Memory B cell (primary cell): ENCODE results near the gene CRTC3.

Experiments used
- ATAC-seq: fragments of 150-1000 bp; cut with Tn5 transposase; 2 replicates; pipeline ENCODE4 v1.10.0; 2021; ENCODE audit warnings: low read depth, mild to moderate bottlenecking, moderate library complexity
- DNase-seq, 2 donors: peaks; one replicate each; pipeline ENCODE4 v3.0.0; 2022; ENCODE audit warnings: low spot score in 2 of 2
- H3K27ac Mint-ChIP-seq: one replicate; pipeline ENCODE4 v1.8.0; 2022; ENCODE audit warnings: mild to moderate bottlenecking, moderate library complexity, mixed read lengths
- H3K27me3 Mint-ChIP-seq: one replicate; pipeline ENCODE4 v1.8.0; 2022; ENCODE audit warnings: mixed read lengths
- H3K36me3 Mint-ChIP-seq: one replicate; pipeline ENCODE4 v1.8.0; 2022; ENCODE audit warnings: mild to moderate bottlenecking, mixed read lengths
- H3K4me1 Mint-ChIP-seq: one replicate; pipeline ENCODE4 v1.8.0; 2022; ENCODE audit warnings: mixed read lengths
- H3K4me3 Mint-ChIP-seq: one replicate; pipeline ENCODE4 v1.8.0; 2022; ENCODE audit warnings: mild to moderate bottlenecking, moderate library complexity, mixed read lengths
- H3K9me3 Mint-ChIP-seq: one replicate; pipeline ENCODE4 v1.8.0; 2022; ENCODE audit warnings: mixed read lengths

The CRTC3 gene

GRCh38 chr15:90581771-90582352 lies 52.1 kb downstream of the CRTC3 start:
- DNase-seq (no peak), ATAC-seq (peak; percentile 58)
- Mint-ChIP-seq H3K4me1 (peaks cover 22% of the 10 kb centered on the region), H3K36me3 (peaks cover 6% of the 10 kb centered on the region), H3K4me3 (peak overlapping the region; percentile 16), H3K27ac (peak overlapping the region; percentile 80), H3K27me3 (no peaks in the 10 kb centered on the region), H3K9me3 (no peaks in the 10 kb centered on the region)

- H3K27ac Mint-ChIP-seq = no peak overlapping the region
- no peak for ATAC-seq
- H3K4me1 Mint-ChIP-seq = peaks cover 25% of the 10 kb centered on the region
- no peaks in the 10 kb centered on the region for H3K9me3 Mint-ChIP-seq
- H3K27me3 Mint-ChIP-seq = no peaks in the 10 kb centered on the region
- DNase-seq = no peak
- H3K4me3 Mint-ChIP-seq = no peak overlapping the region
- H3K36me3 Mint-ChIP-seq = peaks cover 4% of the 10 kb centered on the region
These were observed 52.8 kb downstream of the CRTC3 start for GRCh38 chr15:90582553-90582952.

GRCh38 chr15:90583471-90584252 lies 53.9 kb downstream of the CRTC3 start:
- Mint-ChIP-seq H3K4me3 (no peak overlapping the region), H3K27me3 (no peaks in the 10 kb centered on the region), H3K27ac (peak overlapping the region; percentile 64), H3K36me3 (peaks cover 9% of the 10 kb centered on the region), H3K9me3 (no peaks in the 10 kb centered on the region), H3K4me1 (peaks cover 27% of the 10 kb centered on the region)
- ATAC-seq (no peak), DNase-seq (no peak)

GRCh38 chr15:90584841-90585240 lies 55.1 kb downstream of the CRTC3 start:
- H3K27ac Mint-ChIP-seq = no peak overlapping the region
- H3K4me1 Mint-ChIP-seq = peaks cover 28% of the 10 kb centered on the region
- DNase-seq (no peak), ATAC-seq (no peak)
- H3K36me3 Mint-ChIP-seq = peaks cover 10% of the 10 kb centered on the region
- no peak overlapping the region for H3K4me3 Mint-ChIP-seq
- H3K27me3 Mint-ChIP-seq = no peaks in the 10 kb centered on the region
- H3K9me3 Mint-ChIP-seq = no peaks in the 10 kb centered on the region

- H3K9me3 Mint-ChIP-seq = no peaks in the 10 kb centered on the region
- H3K36me3 Mint-ChIP-seq = peaks cover 13% of the 10 kb centered on the region
- peaks cover 32% of the 10 kb centered on the region for H3K4me1 Mint-ChIP-seq
- no peaks in the 10 kb centered on the region for H3K27me3 Mint-ChIP-seq
- no peak overlapping the region for H3K27ac Mint-ChIP-seq
- H3K4me3 Mint-ChIP-seq = no peak overlapping the region
- DNase-seq (no peak), ATAC-seq (no peak)
These were observed 56.1 kb downstream of the CRTC3 start for GRCh38 chr15:90585863-90586262.

GRCh38 chr15:90586948-90587347 lies 57.2 kb downstream of the CRTC3 start:
- no peak for DNase-seq
- Mint-ChIP-seq H3K9me3 (no peaks in the 10 kb centered on the region), H3K27ac (no peak overlapping the region), H3K27me3 (no peaks in the 10 kb centered on the region), H3K36me3 (peaks cover 13% of the 10 kb centered on the region), H3K4me3 (no peak overlapping the region), H3K4me1 (peaks cover 27% of the 10 kb centered on the region)
- ATAC-seq = no peak

- Mint-ChIP-seq H3K27me3 (no peaks in the 10 kb centered on the region), H3K4me3 (no peak overlapping the region), H3K27ac (no peak overlapping the region), H3K4me1 (peaks cover 23% of the 10 kb centered on the region), H3K9me3 (no peaks in the 10 kb centered on the region), H3K36me3 (peaks cover 10% of the 10 kb centered on the region)
- no peak for ATAC-seq
- no peak for DNase-seq
These were observed 58.7 kb downstream of the CRTC3 start for GRCh38 chr15:90588427-90588826.

GRCh38 chr15:90591524-90591923 lies 61.8 kb downstream of the CRTC3 start:
- H3K27me3 Mint-ChIP-seq = no peaks in the 10 kb centered on the region
- peaks cover 10% of the 10 kb centered on the region for H3K36me3 Mint-ChIP-seq
- H3K4me3 Mint-ChIP-seq = no peak overlapping the region
- ATAC-seq (no peak), DNase-seq (no peak)
- no peaks in the 10 kb centered on the region for H3K9me3 Mint-ChIP-seq
- H3K4me1 Mint-ChIP-seq = peaks cover 44% of the 10 kb centered on the region
- H3K27ac Mint-ChIP-seq = no peak overlapping the region

- no peak overlapping the region for H3K27ac Mint-ChIP-seq
- H3K4me3 Mint-ChIP-seq = no peak overlapping the region
- H3K9me3 Mint-ChIP-seq = no peaks in the 10 kb centered on the region
- H3K36me3 Mint-ChIP-seq = peaks cover 10% of the 10 kb centered on the region
- no peak for ATAC-seq
- DNase-seq = no peak
- H3K27me3 Mint-ChIP-seq = no peaks in the 10 kb centered on the region
- H3K4me1 Mint-ChIP-seq = peaks cover 41% of the 10 kb centered on the region
These were observed 62.6 kb downstream of the CRTC3 start for GRCh38 chr15:90592131-90592881.

- no peak for DNase-seq
- Mint-ChIP-seq H3K27me3 (no peaks in the 10 kb centered on the region), H3K36me3 (peaks cover 5% of the 10 kb centered on the region), H3K4me3 (peak overlapping the region; percentile 84), H3K4me1 (peaks cover 48% of the 10 kb centered on the region), H3K27ac (peak overlapping the region; percentile 89), H3K9me3 (no peaks in the 10 kb centered on the region)
- no peak for ATAC-seq
These were observed 63.9 kb downstream of the CRTC3 start for GRCh38 chr15:90593499-90594158.

- ATAC-seq (peak; percentile 84), DNase-seq (peak; percentile 53 to 61)
- Mint-ChIP-seq H3K27ac (peak overlapping the region; percentile 89), H3K4me3 (peak overlapping the region; percentile 84), H3K27me3 (no peaks in the 10 kb centered on the region), H3K4me1 (peaks cover 49% of the 10 kb centered on the region), H3K9me3 (no peaks in the 10 kb centered on the region), H3K36me3 (peaks cover 3% of the 10 kb centered on the region)
These were observed 64.6 kb downstream of the CRTC3 start for GRCh38 chr15:90594301-90594738.

- H3K4me3 Mint-ChIP-seq = peak overlapping the region; percentile 38
- peaks cover 1% of the 10 kb centered on the region for H3K36me3 Mint-ChIP-seq
- ATAC-seq (peak; percentile 5), DNase-seq (no peak)
- H3K27me3 Mint-ChIP-seq = no peaks in the 10 kb centered on the region
- no peaks in the 10 kb centered on the region for H3K9me3 Mint-ChIP-seq
- H3K4me1 Mint-ChIP-seq = peaks cover 45% of the 10 kb centered on the region
- H3K27ac Mint-ChIP-seq = peak overlapping the region; percentile 89
These were observed 66.0 kb downstream of the CRTC3 start for GRCh38 chr15:90595763-90596155.

GRCh38 chr15:90596943-90597342 lies 67.2 kb downstream of the CRTC3 start:
- H3K27ac Mint-ChIP-seq = no peak overlapping the region
- no peak overlapping the region for H3K4me3 Mint-ChIP-seq
- ATAC-seq = no peak

GRCh38 chr15:90597577-90597976 lies 67.9 kb downstream of the CRTC3 start:
- H3K9me3 Mint-ChIP-seq = no peaks in the 10 kb centered on the region
- ATAC-seq (peak; percentile 9), DNase-seq (no peak)
- H3K4me1 Mint-ChIP-seq = peaks cover 45% of the 10 kb centered on the region
- H3K4me3 Mint-ChIP-seq = peak overlapping the region; percentile 37
- no peaks in the 10 kb centered on the region for H3K27me3 Mint-ChIP-seq
- peak overlapping the region; percentile 86 for H3K27ac Mint-ChIP-seq
- peaks cover 2% of the 10 kb centered on the region for H3K36me3 Mint-ChIP-seq

More at GRCh38 chr15:90596943-90597342, 67.2 kb downstream of the CRTC3 start:
- H3K27me3 Mint-ChIP-seq = no peaks in the 10 kb centered on the region
- H3K4me1 Mint-ChIP-seq = peaks cover 45% of the 10 kb centered on the region
- DNase-seq = no peak
- no peaks in the 10 kb centered on the region for H3K9me3 Mint-ChIP-seq
- H3K36me3 Mint-ChIP-seq = peaks cover 2% of the 10 kb centered on the region
